ENCODE data around the gene DGKB.

DGKB gene

GRCh38 chr7:14115701-14116100, 786.9 kb downstream of the DGKB start:
- no peak for DNase-seq (ENCODE audit: low read depth in 2 of 2)

GRCh38 chr7:14104861-14105260, 797.7 kb downstream of the DGKB start:
- no peak for DNase-seq (ENCODE audit: low read depth in 2 of 2)

- DNase-seq (ENCODE audit: low read depth in 2 of 2) = no peak
These were observed 806.4 kb downstream of the DGKB start for GRCh38 chr7:14096159-14096558.

- no peak for DNase-seq (ENCODE audit: low read depth in 2 of 2)
These were observed 807.2 kb downstream of the DGKB start for GRCh38 chr7:14095233-14095950.
